Uterus (tissue), 2 donors: Measurements from ENCODE around the gene SHOX.

Source experiments
- CTCF ChIP-seq, 4 experiments: fragments of 200-600 bp in 2 of 4; fragments of 450-650 bp in 2 of 4; sonication (generic) in 2 of 4; IDR thresholded peaks; one replicate each; pipeline ENCODE4 v1.5.1; 2016 to 2019; ENCODE audit warnings: antibody characterized with exemption in 4 of 4, mild to moderate bottlenecking in 2 of 4, moderate library complexity in 1 of 4
- POLR2A ChIP-seq, 2 donors: fragments of 450-650 bp; IDR thresholded peaks; one replicate each; pipeline ENCODE4 v1.6.1; 2016; ENCODE audit warnings: antibody characterized with exemption in 2 of 2, mild to moderate bottlenecking in 1 of 2, moderate library complexity in 1 of 2

GRCh38 chrX:641671-642435 is 11.3 kb downstream of the SHOX start:
- TF ChIP-seq CTCF (IDR thresholded peaks at IDR 0.05) = no peak
- TF ChIP-seq POLR2A (IDR thresholded peaks at IDR 0.05) = no peak
